Measurements from ENCODE around the gene PTGFRN.

The PTGFRN gene

GRCh38 chr1:116887212-116887611 lies 22.5 kb upstream of the PTGFRN start:
- no peak overlapping the region for H4K8ac ChIP-seq (ENCODE audit: low read depth, low read length)
- H2AK5ac ChIP-seq (ENCODE audit: low read depth, low read length), result no peak overlapping the region
- H3K4me1 ChIP-seq (ENCODE audit: control insufficient read depth in 2 of 2, insufficient read depth in 1 of 2, low read depth in 1 of 2, low read length in 2 of 2), result peaks cover 0 to 2% of the 10 kb centered on the region in 2 donors
- no peak overlapping the region for H3K4ac ChIP-seq (ENCODE audit: low read length)
- H3K23ac ChIP-seq (ENCODE audit: low read depth, low read length, poor library complexity), result no peak overlapping the region
- no peaks in the 10 kb centered on the region for H3K79me1 ChIP-seq (ENCODE audit: low read depth, low read length)
- H4K91ac ChIP-seq (ENCODE audit: low read depth, low read length, poor library complexity), result no peak overlapping the region
- no peaks in the 10 kb centered on the region for H3K27me3 ChIP-seq (ENCODE audit: control insufficient read depth in 3 of 3, insufficient read depth in 3 of 3, low read depth in 1 of 3, low read length in 3 of 3)
- H3K4me2 ChIP-seq (ENCODE audit: insufficient read depth, low read length, poor library complexity, severe bottlenecking), result no peak overlapping the region
- WGBS, 2 donors (ENCODE audit: extremely low coverage in 2 of 2, insufficient read length in 2 of 2, insufficient replicate concordance in 1 of 2), result 100% methylated on average over 1 of the region's 3 CpGs; no CpG with 5 or more reads in 1 of the 2 donors
- no peak overlapping the region for H3K14ac ChIP-seq (ENCODE audit: low read length)
- no peak overlapping the region for H3K4me3 ChIP-seq (ENCODE audit: low read length in 2 of 2)
- H3K9me3 ChIP-seq (replicated peaks in 1 of 2; ENCODE audit: control insufficient read depth in 2 of 2, insufficient read depth in 1 of 2, low read depth in 1 of 2, low read length in 2 of 2), result no peaks in the 10 kb centered on the region
- H3K36me3 ChIP-seq (replicated peaks in 1 of 2; ENCODE audit: control insufficient read depth in 2 of 2, insufficient read depth in 2 of 2, low read length in 2 of 2), result no peaks in the 10 kb centered on the region
- H2AFZ ChIP-seq (ENCODE audit: low read length), result no peak overlapping the region
- no peak overlapping the region for H3K18ac ChIP-seq (ENCODE audit: low read length)
- H3K9ac ChIP-seq (ENCODE audit: low read depth, low read length, poor library complexity), result no peak overlapping the region
- no peak overlapping the region for H2BK5ac ChIP-seq (ENCODE audit: low read length)
- no peak overlapping the region for H2BK15ac ChIP-seq (ENCODE audit: low read length)
- H3K27ac ChIP-seq (replicated peaks; ENCODE audit: low read length), result no peak overlapping the region
- no peak overlapping the region for H2BK12ac ChIP-seq (ENCODE audit: low read length)
- no peak overlapping the region for H2BK120ac ChIP-seq (ENCODE audit: low read depth, low read length)
- DNase-seq (ENCODE audit: low spot score), result no peak

- H3K9ac ChIP-seq (ENCODE audit: low read depth, low read length, poor library complexity), result no peak overlapping the region
- no peak overlapping the region for H3K14ac ChIP-seq (ENCODE audit: low read length)
- no peak overlapping the region for H2BK120ac ChIP-seq (ENCODE audit: low read depth, low read length)
- H2BK12ac ChIP-seq (ENCODE audit: low read length), result no peak overlapping the region
- H3K18ac ChIP-seq (ENCODE audit: low read length), result no peak overlapping the region
- no peak overlapping the region for H2AFZ ChIP-seq (ENCODE audit: low read length)
- H3K27me3 ChIP-seq (ENCODE audit: control insufficient read depth in 3 of 3, insufficient read depth in 3 of 3, low read depth in 1 of 3, low read length in 3 of 3), result no peaks in the 10 kb centered on the region
- H3K4me3 ChIP-seq (ENCODE audit: low read length in 2 of 2), result no peak overlapping the region
- no peak overlapping the region for H3K4me2 ChIP-seq (ENCODE audit: insufficient read depth, low read length, poor library complexity, severe bottlenecking)
- H3K79me1 ChIP-seq (ENCODE audit: low read depth, low read length), result no peaks in the 10 kb centered on the region
- H4K8ac ChIP-seq (ENCODE audit: low read depth, low read length), result no peak overlapping the region
- H3K36me3 ChIP-seq (replicated peaks in 1 of 2; ENCODE audit: control insufficient read depth in 2 of 2, insufficient read depth in 2 of 2, low read length in 2 of 2), result no peaks in the 10 kb centered on the region
- no peak overlapping the region for H3K4ac ChIP-seq (ENCODE audit: low read length)
- no peaks in the 10 kb centered on the region for H3K9me3 ChIP-seq (replicated peaks in 1 of 2; ENCODE audit: control insufficient read depth in 2 of 2, insufficient read depth in 1 of 2, low read depth in 1 of 2, low read length in 2 of 2)
- no peak overlapping the region for H2BK5ac ChIP-seq (ENCODE audit: low read length)
- WGBS, 2 donors (ENCODE audit: extremely low coverage in 2 of 2, insufficient read length in 2 of 2, insufficient replicate concordance in 1 of 2), result no CpG with 5 or more reads among the region's 4 CpGs
- H3K27ac ChIP-seq (replicated peaks; ENCODE audit: low read length), result no peak overlapping the region
- no peak for DNase-seq (ENCODE audit: low spot score)
- H3K4me1 ChIP-seq (ENCODE audit: control insufficient read depth in 2 of 2, insufficient read depth in 1 of 2, low read depth in 1 of 2, low read length in 2 of 2), result peaks cover 0 to 2% of the 10 kb centered on the region in 2 donors
- no peak overlapping the region for H3K23ac ChIP-seq (ENCODE audit: low read depth, low read length, poor library complexity)
- no peak overlapping the region for H2AK5ac ChIP-seq (ENCODE audit: low read depth, low read length)
- H2BK15ac ChIP-seq (ENCODE audit: low read length), result no peak overlapping the region
- H4K91ac ChIP-seq (ENCODE audit: low read depth, low read length, poor library complexity), result no peak overlapping the region
These were observed 20.3 kb upstream of the PTGFRN start for GRCh38 chr1:116889380-116889779.

GRCh38 chr1:116891396-116892079 lies 18.2 kb upstream of the PTGFRN start:
- H3K27me3 ChIP-seq (ENCODE audit: control insufficient read depth in 3 of 3, insufficient read depth in 3 of 3, low read depth in 1 of 3, low read length in 3 of 3), result no peaks in the 10 kb centered on the region
- H3K4me2 ChIP-seq (ENCODE audit: insufficient read depth, low read length, poor library complexity, severe bottlenecking), result no peak overlapping the region
- no peak overlapping the region for H3K4ac ChIP-seq (ENCODE audit: low read length)
- no peak overlapping the region for H3K18ac ChIP-seq (ENCODE audit: low read length)
- H3K4me3 ChIP-seq (ENCODE audit: low read length in 2 of 2), result no peak overlapping the region
- no peak overlapping the region for H2BK5ac ChIP-seq (ENCODE audit: low read length)
- no peak overlapping the region for H3K27ac ChIP-seq (replicated peaks; ENCODE audit: low read length)
- H3K14ac ChIP-seq (ENCODE audit: low read length), result no peak overlapping the region
- no CpG with 5 or more reads among the region's 5 CpGs for WGBS, 2 donors (ENCODE audit: extremely low coverage in 2 of 2, insufficient read length in 2 of 2, insufficient replicate concordance in 1 of 2)
- no peak overlapping the region for H4K8ac ChIP-seq (ENCODE audit: low read depth, low read length)
- no peaks in the 10 kb centered on the region for H3K79me1 ChIP-seq (ENCODE audit: low read depth, low read length)
- no peaks in the 10 kb centered on the region for H3K36me3 ChIP-seq (replicated peaks in 1 of 2; ENCODE audit: control insufficient read depth in 2 of 2, insufficient read depth in 2 of 2, low read length in 2 of 2)
- peaks cover 0 to 2% of the 10 kb centered on the region in 2 donors for H3K4me1 ChIP-seq (ENCODE audit: control insufficient read depth in 2 of 2, insufficient read depth in 1 of 2, low read depth in 1 of 2, low read length in 2 of 2)
- no peak overlapping the region for H2BK12ac ChIP-seq (ENCODE audit: low read length)
- no peak for DNase-seq (ENCODE audit: low spot score)
- no peaks in the 10 kb centered on the region for H3K9me3 ChIP-seq (replicated peaks in 1 of 2; ENCODE audit: control insufficient read depth in 2 of 2, insufficient read depth in 1 of 2, low read depth in 1 of 2, low read length in 2 of 2)
- H2AFZ ChIP-seq (ENCODE audit: low read length), result no peak overlapping the region
- no peak overlapping the region for H2AK5ac ChIP-seq (ENCODE audit: low read depth, low read length)
- H3K9ac ChIP-seq (ENCODE audit: low read depth, low read length, poor library complexity), result no peak overlapping the region
- H4K91ac ChIP-seq (ENCODE audit: low read depth, low read length, poor library complexity), result no peak overlapping the region
- no peak overlapping the region for H2BK15ac ChIP-seq (ENCODE audit: low read length)
- no peak overlapping the region for H3K23ac ChIP-seq (ENCODE audit: low read depth, low read length, poor library complexity)
- no peak overlapping the region for H2BK120ac ChIP-seq (ENCODE audit: low read depth, low read length)

- Histone ChIP-seq H2BK120ac (ENCODE audit: low read depth, low read length) (no peak overlapping the region), H3K18ac (ENCODE audit: low read length) (no peak overlapping the region), H3K9ac (ENCODE audit: low read depth, low read length, poor library complexity) (no peak overlapping the region), H3K4ac (ENCODE audit: low read length) (no peak overlapping the region), H3K4me3 (ENCODE audit: low read length in 2 of 2) (no peak overlapping the region), H3K9me3 (replicated peaks in 1 of 2; ENCODE audit: control insufficient read depth in 2 of 2, insufficient read depth in 1 of 2, low read depth in 1 of 2, low read length in 2 of 2) (no peaks in the 10 kb centered on the region), H3K27ac (replicated peaks; ENCODE audit: low read length) (no peak overlapping the region), H3K27me3 (ENCODE audit: control insufficient read depth in 3 of 3, insufficient read depth in 3 of 3, low read depth in 1 of 3, low read length in 3 of 3) (peaks cover 0 to 4% (median 0%) of the 10 kb centered on the region in 3 experiments), H2AFZ (ENCODE audit: low read length) (no peak overlapping the region), H2BK12ac (ENCODE audit: low read length) (no peak overlapping the region), H3K4me2 (ENCODE audit: insufficient read depth, low read length, poor library complexity, severe bottlenecking) (no peak overlapping the region), H2BK5ac (ENCODE audit: low read length) (no peak overlapping the region), H3K79me1 (ENCODE audit: low read depth, low read length) (no peaks in the 10 kb centered on the region), H4K8ac (ENCODE audit: low read depth, low read length) (no peak overlapping the region), H3K23ac (ENCODE audit: low read depth, low read length, poor library complexity) (no peak overlapping the region), H3K36me3 (replicated peaks in 1 of 2; ENCODE audit: control insufficient read depth in 2 of 2, insufficient read depth in 2 of 2, low read length in 2 of 2) (no peaks in the 10 kb centered on the region), H3K4me1 (ENCODE audit: control insufficient read depth in 2 of 2, insufficient read depth in 1 of 2, low read depth in 1 of 2, low read length in 2 of 2) (no peaks in the 10 kb centered on the region), H4K91ac (ENCODE audit: low read depth, low read length, poor library complexity) (no peak overlapping the region), H2AK5ac (ENCODE audit: low read depth, low read length) (no peak overlapping the region), H2BK15ac (ENCODE audit: low read length) (no peak overlapping the region), H3K14ac (ENCODE audit: low read length) (no peak overlapping the region)
- WGBS, 2 donors (ENCODE audit: extremely low coverage in 2 of 2, insufficient read length in 2 of 2, insufficient replicate concordance in 1 of 2), result no CpG with 5 or more reads among the region's 1 CpG
- no peak for DNase-seq (ENCODE audit: low spot score)
These were observed 14.6 kb upstream of the PTGFRN start for GRCh38 chr1:116895073-116895472.

Data from neuronal stem cell (in vitro differentiated cells).